ENCODE data around the gene PODNL1.

The PODNL1 gene

GRCh38 chr19:13890136-13890535, 48.1 kb downstream of the PODNL1 start:
- DNase-seq (ENCODE audit: low spot score) = no peak

- DNase-seq (ENCODE audit: low spot score) = no peak
Observed at GRCh38 chr19:13888281-13888680, 49.9 kb downstream of the PODNL1 start.

GRCh38 chr19:13887517-13887916, 50.7 kb downstream of the PODNL1 start:
- no peak for DNase-seq (ENCODE audit: low spot score)

- DNase-seq (ENCODE audit: low spot score) = no peak
Observed at GRCh38 chr19:13887018-13887436, 51.2 kb downstream of the PODNL1 start.

GRCh38 chr19:13885826-13886365, 52.3 kb downstream of the PODNL1 start:
- DNase-seq (ENCODE audit: low spot score) = no peak

- no peak for DNase-seq (ENCODE audit: low spot score)
Observed at GRCh38 chr19:13884726-13885591, 53.3 kb downstream of the PODNL1 start.

- no peak for DNase-seq (ENCODE audit: low spot score)
Observed at GRCh38 chr19:13883516-13884064, 54.6 kb downstream of the PODNL1 start.

GRCh38 chr19:13882836-13883235, 55.4 kb downstream of the PODNL1 start:
- DNase-seq (ENCODE audit: low spot score) = no peak

GRCh38 chr19:13882419-13882795, 55.8 kb downstream of the PODNL1 start:
- DNase-seq (ENCODE audit: low spot score) = no peak

- no peak for DNase-seq (ENCODE audit: low spot score)
Observed at GRCh38 chr19:13881692-13882418, 56.4 kb downstream of the PODNL1 start.

- DNase-seq (ENCODE audit: low spot score) = peak; percentile 71
Observed at GRCh38 chr19:13881251-13881691, 56.9 kb downstream of the PODNL1 start.
